GM19238 (cell line): ENCODE results near the gene CNDP1.
"Not testable (repeated sequence)": the region's sequence is repeated elsewhere in the genome, so short reads cannot be mapped to it uniquely, and the experiment has no call there.

Experiments used
- DNase-seq: peaks from one replicate; pipeline ENCODE4 v3.0.0; 2011; ENCODE audit warnings: low spot score; ENCODE audit not compliant: insufficient read length

The CNDP1 gene

GRCh38 chr18:74520096-74520833, 14.0 kb upstream of the CNDP1 start:
- no peak for DNase-seq

GRCh38 chr18:74521068-74521725, 13.1 kb upstream of the CNDP1 start:
- no peak for DNase-seq

DNA sequence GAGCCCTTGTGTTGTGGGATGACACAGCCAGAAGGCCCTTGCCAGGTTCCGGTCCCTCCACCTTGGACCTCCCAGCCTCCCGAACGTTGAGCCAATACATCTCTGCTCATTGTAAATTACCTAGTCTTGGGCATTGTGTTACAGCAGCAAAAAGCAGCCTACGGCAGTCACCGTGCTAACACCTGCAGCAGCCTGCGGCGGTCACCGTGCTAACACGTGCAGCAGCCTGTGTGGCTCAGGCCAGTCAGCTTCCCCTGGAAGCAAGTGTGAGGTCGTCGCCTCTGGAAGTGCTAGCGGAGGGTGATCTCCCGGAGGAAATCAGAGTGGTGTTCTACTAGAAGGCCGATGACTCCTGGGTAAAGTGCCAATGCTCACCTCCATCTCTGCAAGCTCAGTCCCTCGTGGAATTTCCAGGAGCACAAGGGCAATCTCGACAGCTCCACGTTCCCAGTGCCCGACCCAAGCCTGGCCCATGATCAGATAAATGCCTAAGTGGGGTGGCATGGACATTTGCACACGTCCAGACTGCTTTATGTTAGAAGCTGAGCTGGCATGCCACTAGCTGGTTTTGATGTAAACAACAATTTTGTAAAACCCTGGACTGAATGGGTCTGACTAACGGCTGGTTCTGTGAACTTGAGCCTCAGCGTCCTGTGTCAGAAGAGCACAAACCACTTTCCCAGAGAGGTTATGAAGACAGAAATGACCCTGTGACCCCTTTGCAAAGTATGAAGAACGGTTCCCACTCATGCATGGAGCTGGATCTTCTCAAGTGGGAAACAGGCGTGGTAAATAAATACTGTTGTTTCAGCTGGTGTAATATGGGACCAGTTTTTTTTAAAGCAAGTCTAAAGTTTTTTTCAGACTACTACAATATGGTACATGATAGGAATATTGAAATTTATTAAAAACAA, 11.4 kb upstream of the CNDP1 start:
- DNase-seq = no peak

DNA sequence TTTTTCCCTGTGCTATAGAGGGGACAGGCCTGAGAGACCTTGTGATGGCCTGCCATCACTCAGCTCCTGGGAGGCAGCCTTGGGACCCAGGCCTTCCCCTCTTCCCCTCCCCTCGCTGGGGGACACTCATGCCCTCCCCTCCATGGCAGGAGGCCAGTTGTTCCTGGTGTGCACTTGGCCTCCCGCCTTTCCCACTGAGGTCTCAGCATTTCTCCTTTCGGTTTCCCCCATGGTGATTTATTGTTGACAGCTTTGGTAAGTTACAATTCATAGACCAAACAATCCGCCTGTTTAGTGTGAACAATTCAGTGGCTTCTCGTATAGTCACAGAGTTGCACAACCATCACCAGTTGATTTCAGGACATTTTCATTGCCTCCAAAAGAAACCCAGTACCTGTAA, 10.2 kb upstream of the CNDP1 start:
- DNase-seq = no peak

DNA sequence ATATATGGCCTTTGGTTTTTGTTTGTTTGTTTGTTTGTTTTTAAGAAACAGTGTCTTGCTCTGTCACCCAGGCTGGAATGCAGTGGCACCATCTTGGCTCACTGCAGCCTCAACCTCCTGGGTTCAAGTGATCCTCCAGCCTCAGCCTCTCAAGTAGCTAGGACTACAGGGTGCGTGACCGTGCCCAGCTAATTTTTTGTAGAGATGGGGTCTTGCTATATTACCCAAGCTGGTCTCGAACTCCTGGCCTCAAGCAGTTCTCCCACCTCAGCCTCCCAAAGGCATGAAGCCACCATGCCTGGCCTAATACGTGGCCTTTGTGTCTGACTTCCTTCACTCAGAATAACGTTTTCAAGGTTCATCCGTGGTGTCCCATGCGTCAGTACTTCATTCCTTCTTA, 9.4 kb upstream of the CNDP1 start:
- not testable (repeated sequence) for DNase-seq

DNA sequence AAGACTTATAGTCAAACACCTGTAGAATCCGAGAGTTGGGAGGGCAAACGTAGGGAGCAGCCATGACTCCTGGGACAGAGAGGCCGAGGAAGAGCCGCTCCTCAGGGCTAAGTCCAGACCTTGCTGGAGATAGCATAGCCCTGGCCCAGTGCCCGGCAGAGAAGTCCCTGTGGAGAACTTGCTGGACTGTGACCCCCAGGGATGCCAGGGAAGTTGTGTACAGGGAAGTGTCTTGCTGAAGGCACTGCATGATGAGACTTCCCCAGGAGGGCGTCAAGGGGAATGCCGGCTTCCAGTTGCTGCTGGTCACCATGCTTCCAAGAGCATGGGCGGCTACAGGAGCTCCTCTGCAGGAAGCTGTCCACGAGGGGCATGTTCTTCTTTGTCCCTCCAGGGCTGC, 8.6 kb upstream of the CNDP1 start:
- no peak for DNase-seq

- DNase-seq = no peak
Measured at GRCh38 chr18:74526488-74526887, 7.8 kb upstream of the CNDP1 start.

DNA sequence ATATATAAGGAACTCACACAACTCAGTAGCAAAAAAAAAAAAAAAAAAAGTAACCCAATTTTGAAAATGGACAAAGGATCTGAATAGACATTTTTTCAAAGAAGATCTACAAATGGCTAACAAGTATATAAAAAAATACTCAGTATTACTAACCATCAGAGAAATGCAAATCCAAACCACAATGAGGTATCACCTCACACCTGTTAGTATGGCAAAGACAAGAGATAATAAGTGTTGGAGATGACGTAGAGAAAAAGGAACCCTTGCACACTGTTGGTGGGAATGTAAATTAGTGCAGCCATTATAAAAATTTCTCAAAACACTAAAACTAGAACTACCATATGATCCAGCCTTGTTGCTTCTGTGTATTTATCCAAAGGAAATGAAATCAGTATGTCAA, 5.8 kb upstream of the CNDP1 start:
- no peak for DNase-seq

- DNase-seq = no peak
Measured at GRCh38 chr18:74528913-74529312, 5.4 kb upstream of the CNDP1 start.

DNA sequence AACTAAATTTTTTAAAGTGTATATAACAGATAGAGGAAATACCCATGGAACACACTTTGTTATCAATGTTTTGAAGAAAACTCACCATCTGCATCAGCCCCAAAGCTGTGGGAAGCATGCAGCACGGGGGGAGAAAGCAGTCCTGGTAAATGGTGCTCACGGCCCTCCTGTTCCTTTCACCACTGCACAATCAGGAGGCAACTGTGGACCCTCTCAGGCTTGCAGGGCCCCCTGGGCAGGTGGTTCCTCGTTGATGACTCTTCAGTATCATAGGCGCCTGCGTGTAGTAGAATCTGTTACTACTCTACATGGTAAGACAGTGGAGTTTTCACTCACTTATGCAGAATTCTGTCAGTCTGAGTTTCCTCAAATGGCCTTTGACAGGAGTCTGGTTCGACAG, 4.9 kb upstream of the CNDP1 start:
- no peak for DNase-seq

DNA sequence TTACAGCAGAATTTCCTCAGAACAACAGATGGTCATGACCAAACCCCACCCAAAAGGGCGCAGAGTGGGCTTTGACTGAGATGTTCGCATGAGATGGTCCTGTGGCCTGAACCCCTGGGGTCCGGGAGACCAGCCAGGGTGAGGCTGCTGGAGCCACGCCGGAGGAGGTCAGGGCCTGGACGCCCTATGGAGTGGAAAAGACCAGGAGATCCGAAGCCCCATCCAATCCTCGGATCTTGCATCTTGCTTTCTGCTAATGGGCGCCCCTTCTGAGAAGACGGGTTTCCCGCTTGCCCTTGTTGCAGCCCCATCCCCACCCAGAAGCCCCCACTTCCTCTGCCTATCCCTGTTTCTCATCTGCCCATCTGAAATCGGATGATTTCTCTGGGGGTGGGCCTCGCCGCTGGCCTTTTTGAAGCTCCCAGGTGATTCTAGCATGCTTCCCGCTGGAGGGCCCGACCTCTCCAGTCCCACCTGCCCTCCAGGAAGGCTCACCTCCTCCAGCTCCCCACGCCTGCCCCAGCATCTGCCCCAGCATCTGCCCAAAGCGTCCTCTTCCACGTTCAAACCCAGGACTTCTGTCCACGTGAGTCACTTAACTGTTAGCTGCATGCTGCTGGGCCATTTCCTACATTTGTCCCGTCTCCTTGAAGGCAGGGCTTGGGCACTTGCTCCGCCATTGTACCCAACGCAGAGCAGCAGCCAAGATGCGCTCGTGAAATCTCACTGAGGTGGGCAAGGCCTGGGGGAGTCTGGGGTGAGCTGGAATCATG, 4.3 kb upstream of the CNDP1 start:
- no peak for DNase-seq

GRCh38 chr18:74530584-74530862, 3.8 kb upstream of the CNDP1 start:
- DNase-seq = no peak

GRCh38 chr18:74531043-74531442, 3.3 kb upstream of the CNDP1 start:
- no peak for DNase-seq

DNA sequence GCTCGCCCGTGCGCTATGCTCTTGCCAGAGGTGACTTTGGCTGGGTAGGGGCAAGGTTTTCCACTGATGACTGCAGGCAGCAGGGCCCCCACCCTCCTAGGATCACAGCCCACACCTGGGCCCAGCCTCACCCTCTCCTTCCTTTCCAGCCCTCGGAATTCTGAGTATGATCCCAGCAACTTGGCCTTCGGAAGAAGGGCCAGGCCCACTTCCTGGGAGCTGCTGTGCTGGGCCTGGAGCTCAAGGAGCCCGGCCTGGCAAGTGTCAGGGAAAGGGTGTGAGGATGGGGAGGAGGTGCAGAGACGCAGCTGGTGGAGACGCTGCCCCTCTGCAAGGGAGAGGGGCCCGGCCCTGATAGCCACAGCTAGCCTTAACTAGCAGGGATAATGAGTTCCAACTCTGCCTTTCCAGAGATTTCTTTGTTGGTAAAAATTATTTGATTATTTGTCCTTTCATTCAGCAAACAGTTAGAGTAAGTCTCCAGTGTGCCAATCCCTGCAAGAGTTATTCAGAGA, 1.7 kb upstream of the CNDP1 start:
- no peak for DNase-seq

DNA sequence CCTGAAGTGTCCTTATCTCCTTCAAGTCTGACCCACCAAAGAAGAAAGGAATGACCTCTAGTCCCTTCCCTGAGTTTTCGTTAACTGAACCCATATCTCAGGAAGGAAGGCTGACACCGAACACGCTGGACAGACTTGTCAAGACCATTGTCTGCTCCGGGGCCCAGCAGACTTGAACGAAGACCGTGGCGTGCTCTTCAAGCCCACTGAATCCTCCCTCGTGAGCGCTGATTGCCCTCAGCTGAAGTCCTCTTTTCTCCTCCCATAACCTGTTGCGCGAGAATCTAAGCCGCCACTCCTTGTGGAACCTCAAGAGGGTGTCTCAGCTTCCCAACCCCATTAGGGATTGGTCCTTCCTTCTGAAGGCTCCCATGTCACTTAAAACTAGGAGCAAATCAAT, 634 bp upstream of the CNDP1 start:
- DNase-seq = no peak

DNA sequence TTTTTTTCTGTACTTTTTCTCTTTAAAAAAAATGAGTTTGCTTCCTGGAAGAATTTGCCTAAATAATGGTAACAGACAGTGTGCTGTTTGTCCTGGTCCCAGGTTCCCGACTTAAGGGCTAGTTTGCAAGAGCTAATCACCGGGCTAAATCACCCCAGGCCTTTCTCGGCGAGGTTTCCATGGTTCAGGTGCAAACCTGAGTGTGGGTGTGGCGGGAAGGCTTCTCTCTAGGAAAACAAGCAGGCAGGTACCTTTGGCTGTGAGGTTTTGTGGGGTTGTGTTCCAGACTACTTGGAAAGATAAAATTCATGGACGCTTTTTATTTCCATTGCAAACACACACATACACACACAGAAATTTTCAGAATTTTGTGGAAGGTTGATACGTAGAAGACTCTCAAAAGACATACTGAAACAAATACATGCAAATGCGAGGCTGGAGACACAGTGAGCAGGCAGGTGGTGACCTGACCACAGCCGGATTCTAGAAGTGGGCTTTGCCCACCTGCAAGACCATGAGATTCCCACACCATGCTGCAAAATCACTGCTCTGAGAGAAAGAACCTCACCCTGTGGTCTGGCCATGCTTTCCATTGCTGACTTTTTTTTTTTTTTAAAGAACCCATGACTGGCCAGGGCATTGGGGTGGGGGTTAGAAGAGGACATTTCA, 815 bp downstream of the CNDP1 start:
- no peak for DNase-seq

GRCh38 chr18:74539289-74539688, 5.0 kb downstream of the CNDP1 start:
- DNase-seq = no peak

DNA sequence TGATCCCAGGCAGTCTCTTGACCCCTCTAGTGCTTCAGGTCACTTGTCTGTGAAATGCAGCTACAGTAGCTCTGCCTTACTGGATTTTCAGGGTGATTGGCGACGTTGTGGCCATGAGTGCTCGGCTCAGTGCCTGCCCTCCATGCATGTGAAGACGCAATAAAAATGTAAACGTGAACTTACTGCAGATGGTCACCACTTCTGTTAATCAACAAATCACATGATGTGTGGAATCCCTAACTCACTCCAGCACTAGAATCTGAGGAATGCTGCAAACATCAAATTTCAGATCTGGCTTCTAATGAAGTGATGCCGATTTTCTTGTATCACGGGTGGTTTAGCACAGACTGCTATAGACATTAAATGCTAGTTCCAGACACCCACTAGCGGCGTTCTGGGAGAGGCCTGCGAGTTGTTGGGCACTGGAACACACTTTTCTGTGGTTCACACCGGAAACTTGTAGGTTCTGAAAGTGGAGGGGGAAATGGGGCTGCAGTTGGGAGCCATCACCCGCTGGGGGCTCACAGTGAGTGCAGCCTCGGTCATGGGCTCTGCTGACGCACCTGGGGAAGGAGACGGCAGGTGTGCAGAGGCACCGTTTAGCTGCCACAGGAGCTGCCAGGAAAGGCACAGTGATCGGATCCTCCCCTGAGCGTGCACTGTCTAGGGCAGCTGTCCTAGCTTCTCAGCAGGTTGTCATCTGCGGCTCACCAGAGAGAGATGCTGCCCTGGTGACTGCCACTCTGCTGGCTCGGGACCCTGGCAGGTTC, 6.5 kb downstream of the CNDP1 start:
- DNase-seq = no peak

- DNase-seq = no peak
Measured at GRCh38 chr18:74541703-74542555, 7.6 kb downstream of the CNDP1 start.
